Measurements from ENCODE around the gene COMMD10. TPM values are rescaled to one million over a fixed set of nuclear protein-coding genes. Genes with fewer than 3 reads are reported as not detected.

The COMMD10 gene
- total RNA-seq, 1 donor from 2014 or later: 28.6 TPM

DNA sequence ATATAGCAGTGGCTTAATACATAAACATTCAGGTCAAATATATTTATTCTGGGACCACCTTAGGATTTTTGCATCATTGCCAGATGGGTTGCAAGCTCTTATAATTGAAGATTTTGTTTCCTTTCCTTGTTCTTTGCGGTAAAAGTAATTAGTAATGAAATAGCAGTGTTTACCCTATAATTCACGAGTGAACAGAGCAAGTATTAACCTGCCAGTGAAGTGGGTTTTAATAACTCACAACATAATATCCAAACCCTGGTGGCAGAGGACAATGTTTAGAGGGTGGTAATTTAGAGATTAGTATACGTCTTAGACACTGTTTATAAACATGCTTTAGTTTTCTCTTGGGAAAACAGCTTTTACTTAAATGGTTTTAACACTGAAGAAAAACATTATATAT lies 40.8 kb upstream of the COMMD10 start:
- no peaks in the 10 kb centered on the region for H3K36me3 Mint-ChIP-seq
- TF ChIP-seq, protein P1, sequence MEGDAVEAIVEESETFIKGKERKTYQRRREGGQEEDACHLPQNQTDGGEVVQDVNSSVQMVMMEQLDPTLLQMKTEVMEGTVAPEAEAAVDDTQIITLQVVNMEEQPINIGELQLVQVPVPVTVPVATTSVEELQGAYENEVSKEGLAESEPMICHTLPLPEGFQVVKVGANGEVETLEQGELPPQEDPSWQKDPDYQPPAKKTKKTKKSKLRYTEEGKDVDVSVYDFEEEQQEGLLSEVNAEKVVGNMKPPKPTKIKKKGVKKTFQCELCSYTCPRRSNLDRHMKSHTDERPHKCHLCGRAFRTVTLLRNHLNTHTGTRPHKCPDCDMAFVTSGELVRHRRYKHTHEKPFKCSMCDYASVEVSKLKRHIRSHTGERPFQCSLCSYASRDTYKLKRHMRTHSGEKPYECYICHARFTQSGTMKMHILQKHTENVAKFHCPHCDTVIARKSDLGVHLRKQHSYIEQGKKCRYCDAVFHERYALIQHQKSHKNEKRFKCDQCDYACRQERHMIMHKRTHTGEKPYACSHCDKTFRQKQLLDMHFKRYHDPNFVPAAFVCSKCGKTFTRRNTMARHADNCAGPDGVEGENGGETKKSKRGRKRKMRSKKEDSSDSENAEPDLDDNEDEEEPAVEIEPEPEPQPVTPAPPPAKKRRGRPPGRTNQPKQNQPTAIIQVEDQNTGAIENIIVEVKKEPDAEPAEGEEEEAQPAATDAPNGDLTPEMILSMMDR (conservative IDR thresholded peaks at IDR 0.05): no peak
- H3K4me3 Mint-ChIP-seq: no peak overlapping the region
- H3K27ac Mint-ChIP-seq: no peak overlapping the region
- H3K27me3 Mint-ChIP-seq: peaks cover 4% of the 10 kb centered on the region
- no peaks in the 10 kb centered on the region for H3K9me3 Mint-ChIP-seq
- H3K4me1 Mint-ChIP-seq (ENCODE audit: unreplicated experiment): no peaks in the 10 kb centered on the region
- no peak for DNase-seq (ENCODE audit: extremely low spot score, unreplicated experiment)

DNA sequence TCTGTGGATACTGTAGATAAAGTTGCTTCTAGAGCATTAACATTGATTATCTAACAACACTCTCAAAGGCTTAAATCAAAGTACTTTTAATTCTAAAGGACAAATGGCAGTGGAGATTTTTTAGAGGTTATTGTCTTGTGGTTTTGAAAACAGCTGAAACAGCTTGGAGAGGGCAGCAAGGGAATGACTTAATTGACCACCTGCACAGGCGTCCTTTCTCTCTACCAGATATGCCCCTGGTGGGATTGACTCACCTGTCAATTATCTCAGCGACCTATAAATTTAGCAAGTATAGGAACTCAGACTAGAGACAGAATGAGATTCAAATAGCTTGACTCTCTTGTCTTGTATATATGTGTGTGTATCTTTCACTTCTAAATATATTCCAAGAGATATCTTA lies 39.0 kb upstream of the COMMD10 start:
- Mint-ChIP-seq H3K4me1 (ENCODE audit: unreplicated experiment) (no peaks in the 10 kb centered on the region), H3K27ac (no peak overlapping the region), H3K4me3 (no peak overlapping the region), H3K27me3 (no peaks in the 10 kb centered on the region), H3K9me3 (no peaks in the 10 kb centered on the region), H3K36me3 (no peaks in the 10 kb centered on the region)
- DNase-seq (ENCODE audit: extremely low spot score, unreplicated experiment): no peak
- TF ChIP-seq, protein P1 (conservative IDR thresholded peaks at IDR 0.05): no peak

DNA sequence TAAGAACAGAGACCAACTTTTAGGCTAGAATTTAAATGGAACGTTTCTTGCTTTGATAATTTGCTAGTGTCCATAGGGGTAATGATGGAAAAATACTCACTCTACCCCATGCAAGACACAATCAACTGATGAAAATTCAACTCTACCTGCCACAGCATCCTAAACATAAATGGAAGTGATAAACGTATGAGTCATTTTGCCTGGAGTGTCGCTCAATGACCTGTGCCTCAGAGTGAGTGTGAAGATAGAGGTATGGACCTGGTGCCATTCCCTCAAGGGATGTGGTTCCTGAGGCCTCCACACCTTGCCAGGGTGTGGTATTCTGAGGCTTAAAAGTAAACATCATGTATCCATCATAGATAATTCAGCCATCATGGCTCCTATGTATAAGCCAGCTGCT lies 38.6 kb upstream of the COMMD10 start:
- Mint-ChIP-seq H3K4me3 (no peak overlapping the region), H3K27me3 (no peaks in the 10 kb centered on the region), H3K9me3 (no peaks in the 10 kb centered on the region), H3K27ac (no peak overlapping the region), H3K4me1 (ENCODE audit: unreplicated experiment) (no peaks in the 10 kb centered on the region), H3K36me3 (no peaks in the 10 kb centered on the region)
- no peak for DNase-seq (ENCODE audit: extremely low spot score, unreplicated experiment)
- TF ChIP-seq, protein P1 (conservative IDR thresholded peaks at IDR 0.05): no peak

DNA sequence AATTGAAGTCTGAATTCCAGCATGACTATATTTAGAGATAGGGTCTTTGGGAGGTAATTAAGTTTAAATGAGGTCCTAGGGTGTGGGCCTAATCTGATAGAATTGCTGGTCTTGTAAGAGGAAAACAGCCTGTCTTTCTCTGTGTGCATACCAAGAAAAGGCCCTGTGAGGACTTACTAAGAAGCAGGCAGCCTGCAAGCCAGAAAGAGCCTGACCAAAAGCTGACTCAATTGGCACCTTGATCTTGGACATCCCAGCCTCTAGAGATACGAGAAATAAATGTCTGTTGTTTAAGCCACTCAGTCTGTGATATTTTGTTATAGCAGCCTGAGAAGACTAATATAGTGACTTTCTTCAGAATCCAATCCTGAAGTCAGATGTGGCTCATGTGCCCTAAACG lies 38.0 kb upstream of the COMMD10 start:
- Mint-ChIP-seq H3K9me3 (no peaks in the 10 kb centered on the region), H3K4me1 (ENCODE audit: unreplicated experiment) (no peaks in the 10 kb centered on the region), H3K27me3 (no peaks in the 10 kb centered on the region), H3K36me3 (no peaks in the 10 kb centered on the region), H3K27ac (no peak overlapping the region), H3K4me3 (no peak overlapping the region)
- TF ChIP-seq, protein P1 (conservative IDR thresholded peaks at IDR 0.05): no peak
- DNase-seq (ENCODE audit: extremely low spot score, unreplicated experiment): no peak

DNA sequence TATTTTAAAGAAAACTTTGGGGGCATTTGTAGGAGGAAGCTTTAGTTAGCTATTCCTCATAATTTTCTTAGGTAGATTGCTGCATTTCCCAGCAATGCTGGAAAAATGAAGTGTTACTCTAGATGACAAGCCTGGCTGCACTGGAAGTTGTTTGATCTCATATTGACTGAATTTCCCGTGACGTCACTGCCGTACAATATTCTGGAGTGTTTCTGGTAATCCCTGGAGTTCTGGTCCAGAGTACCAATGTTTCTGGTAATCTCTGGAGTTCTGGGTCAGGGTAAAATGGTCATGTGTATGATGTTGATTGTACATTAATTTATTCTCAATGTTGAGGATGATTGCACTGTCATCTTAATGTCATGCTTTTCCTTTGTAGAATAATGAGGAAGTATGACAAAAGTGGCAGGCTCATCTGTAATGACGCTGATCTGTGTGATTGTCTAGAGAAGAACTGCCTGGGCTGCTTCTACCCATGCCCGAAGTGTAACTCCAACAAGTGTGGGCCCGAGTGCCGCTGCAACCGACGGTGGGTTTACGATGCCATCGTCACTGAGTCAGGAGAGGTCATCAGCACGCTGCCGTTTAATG lies 26.4 kb upstream of the COMMD10 start:
- DNase-seq (ENCODE audit: extremely low spot score, unreplicated experiment): no peak
- Mint-ChIP-seq H3K36me3 (no peaks in the 10 kb centered on the region), H3K4me1 (ENCODE audit: unreplicated experiment) (no peaks in the 10 kb centered on the region), H3K27me3 (peaks cover 4% of the 10 kb centered on the region), H3K27ac (no peak overlapping the region), H3K4me3 (no peak overlapping the region), H3K9me3 (no peaks in the 10 kb centered on the region)
- TF ChIP-seq, protein P1 (conservative IDR thresholded peaks at IDR 0.05): no peak

DNA sequence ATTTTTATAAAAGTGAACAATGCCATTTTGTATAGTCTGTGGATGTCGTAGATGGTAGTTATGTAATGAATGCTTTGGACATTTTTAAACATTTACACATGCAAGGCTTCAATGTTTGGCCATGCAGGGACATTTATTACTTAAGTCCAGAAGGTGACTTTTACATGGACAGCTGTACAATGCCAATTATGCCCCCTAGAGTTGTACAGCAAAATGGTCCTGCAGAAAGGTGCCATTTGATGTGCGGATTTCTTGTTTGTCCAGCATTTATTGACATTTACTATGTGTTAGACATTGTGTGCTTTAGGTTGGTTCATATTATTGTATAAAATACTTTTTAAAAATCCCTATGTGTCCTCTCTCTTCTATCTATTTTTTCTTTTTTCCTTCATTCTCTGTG lies 22.5 kb upstream of the COMMD10 start:
- no peaks in the 10 kb centered on the region for H3K36me3 Mint-ChIP-seq
- no peaks in the 10 kb centered on the region for H3K9me3 Mint-ChIP-seq
- TF ChIP-seq, protein P1 (conservative IDR thresholded peaks at IDR 0.05): no peak
- H3K4me3 Mint-ChIP-seq: no peak overlapping the region
- H3K27me3 Mint-ChIP-seq: no peaks in the 10 kb centered on the region
- H3K4me1 Mint-ChIP-seq (ENCODE audit: unreplicated experiment): no peaks in the 10 kb centered on the region
- no peak overlapping the region for H3K27ac Mint-ChIP-seq
- DNase-seq (ENCODE audit: extremely low spot score, unreplicated experiment): no peak
